ENCODE results near the gene GLIPR1L2.

Gene GLIPR1L2

DNA sequence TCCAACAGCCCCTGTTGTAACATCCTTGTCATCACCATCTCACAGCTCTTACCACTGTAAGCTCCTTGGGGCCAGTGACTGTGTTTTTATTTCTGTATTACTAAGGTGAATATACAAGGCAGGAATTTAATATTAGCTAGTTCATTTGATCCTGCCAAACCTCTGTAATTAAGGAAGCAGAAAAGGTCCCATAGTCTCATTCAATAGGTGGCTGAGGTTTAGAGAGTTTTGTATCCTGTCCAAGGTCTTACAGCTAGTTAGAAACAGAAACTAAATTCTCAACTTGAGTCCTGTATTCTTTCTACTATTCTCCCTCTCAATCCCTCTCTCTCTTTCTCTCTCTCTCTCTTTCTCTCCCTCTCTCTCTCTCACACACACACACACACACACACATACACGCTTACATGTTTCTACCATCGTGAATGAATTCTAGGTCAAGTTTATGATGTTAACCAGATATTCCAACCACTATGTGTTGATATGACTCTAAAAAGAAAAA lies 89.1 kb downstream of the GLIPR1L2 start:
- no peak for DNase-seq

DNA sequence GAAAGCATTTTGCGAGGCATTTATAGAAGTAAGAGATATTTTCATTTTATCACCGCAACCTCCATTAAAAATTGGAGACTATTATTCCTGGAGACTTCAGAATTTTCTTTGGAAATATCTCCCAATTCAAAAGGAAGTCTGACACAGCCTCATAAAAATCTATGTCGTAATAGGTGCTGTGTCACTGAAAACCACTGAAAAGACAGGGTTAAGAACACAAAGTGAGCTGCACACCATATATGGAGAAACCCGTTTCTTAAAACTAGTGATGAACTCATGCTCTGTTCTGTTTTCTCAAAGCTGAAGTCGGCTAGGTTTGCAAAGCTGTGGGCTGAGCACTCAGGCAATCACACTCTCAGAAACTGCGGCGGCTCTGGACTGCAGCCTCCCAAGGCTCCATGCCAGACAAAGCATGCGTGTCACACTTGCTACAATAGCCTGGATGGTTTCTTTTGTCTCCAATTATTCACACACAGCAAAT lies 89.6 kb downstream of the GLIPR1L2 start, which contains the start of gene GLIPR1:
Gene GLIPR1, plus strand, starts transcription at position 287 of the 481 bp plus-strand sequence. Its CDS starts 126 bp downstream, at position 413.
- DNase-seq = no peak

DNA sequence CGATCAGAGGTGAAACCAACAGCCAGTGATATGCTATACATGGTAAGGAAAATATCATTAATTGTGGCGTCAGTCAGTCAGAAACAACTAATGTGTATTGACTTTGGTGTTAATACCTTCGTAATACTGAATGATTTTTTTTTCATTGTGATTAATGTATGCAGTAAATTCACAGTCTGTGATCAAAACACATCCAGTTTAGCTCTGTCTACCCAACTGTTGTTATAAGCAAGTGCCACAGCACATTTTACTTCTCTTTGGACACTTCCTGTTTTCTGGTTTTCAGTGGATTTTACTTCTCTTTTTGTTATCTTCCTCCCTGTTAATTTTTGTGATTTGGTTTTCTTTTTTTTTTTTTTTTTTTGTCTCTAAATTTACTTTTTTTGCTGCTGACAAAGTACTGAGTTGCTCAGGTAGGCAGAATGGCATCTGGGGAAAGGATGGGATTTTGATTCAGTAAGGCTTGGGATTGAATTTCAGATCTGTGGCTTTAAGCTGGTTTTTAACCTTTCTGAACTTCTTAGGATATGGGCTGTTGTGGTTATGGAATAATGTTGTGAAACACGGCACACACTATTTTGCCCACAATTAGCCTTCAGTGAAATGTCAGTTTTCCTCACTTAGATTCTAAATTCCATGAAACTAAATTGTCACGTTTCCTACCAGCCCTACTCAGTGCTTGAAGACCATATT lies 90.3 kb downstream of the GLIPR1L2 start:
- DNase-seq = no peak

DNA sequence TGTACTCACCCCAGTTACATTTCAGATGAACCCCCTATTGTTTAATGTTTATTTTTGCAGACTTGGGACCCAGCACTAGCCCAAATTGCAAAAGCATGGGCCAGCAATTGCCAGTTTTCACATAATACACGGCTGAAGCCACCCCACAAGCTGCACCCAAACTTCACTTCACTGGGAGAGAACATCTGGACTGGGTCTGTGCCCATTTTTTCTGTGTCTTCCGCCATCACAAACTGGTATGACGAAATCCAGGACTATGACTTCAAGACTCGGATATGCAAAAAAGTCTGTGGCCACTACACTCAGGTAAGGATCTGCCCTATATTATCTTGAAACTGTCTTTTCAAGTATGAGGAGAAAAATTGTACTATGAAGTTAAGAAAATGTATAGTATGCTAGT lies 90.9 kb downstream of the GLIPR1L2 start:
- DNase-seq = no peak
